Measurements from ENCODE around the gene ANKRD28.
"Not testable (repeated sequence)": the region's sequence is repeated elsewhere in the genome, so short reads cannot be mapped to it uniquely, and the experiment has no call there.

Gene ANKRD28

DNA sequence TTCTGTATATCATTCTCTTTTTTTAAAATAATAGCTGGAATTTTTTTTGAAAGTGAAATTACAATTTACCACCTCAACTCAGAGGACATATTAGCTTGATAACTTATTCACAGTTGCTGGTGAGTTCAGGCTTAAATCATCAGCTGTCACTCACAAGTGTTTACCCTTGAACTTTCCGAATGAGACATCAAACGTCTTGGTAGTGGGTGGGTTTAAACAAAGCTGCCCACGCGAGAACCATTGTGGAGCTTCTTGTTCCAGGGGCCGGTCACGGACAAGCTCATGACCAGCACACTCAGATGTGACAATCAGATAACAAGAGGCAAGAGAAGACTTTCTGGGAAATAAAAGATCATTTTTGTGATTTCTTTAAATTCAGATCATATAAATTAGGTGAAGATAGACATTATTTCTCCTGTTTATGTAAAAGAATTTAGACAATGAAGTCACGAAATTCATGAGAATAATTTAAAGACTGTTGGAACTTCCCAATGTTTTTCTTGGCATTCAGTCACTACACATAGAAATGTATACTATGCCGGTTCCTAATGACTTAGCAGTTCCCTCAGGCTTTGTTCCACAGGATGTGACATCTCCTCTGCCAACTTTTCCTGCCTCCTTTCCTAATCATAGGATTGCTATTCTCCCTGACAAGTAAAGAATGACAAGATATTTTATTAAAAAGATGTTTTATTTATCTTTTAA is 167.0 kb downstream of the ANKRD28 start:
- H3K4me3 ChIP-seq (ENCODE audit: low read depth, low read length) = peak overlapping the region; percentile 39
- no peak for TF ChIP-seq CTCF (conservative IDR thresholded peaks at IDR 0.05; ENCODE audit: low read depth, low read length)
- DNase-seq (ENCODE audit: low read depth) = peak; percentile 62

GRCh38 chr3:15629860-15630597 is 167.8 kb downstream of the ANKRD28 start:
- peak overlapping the region; percentile 39 for H3K4me3 ChIP-seq (ENCODE audit: low read depth, low read length)
- peak; percentile 75 for TF ChIP-seq CTCF (conservative IDR thresholded peaks at IDR 0.05; ENCODE audit: low read depth, low read length)
- DNase-seq (ENCODE audit: low read depth) = peak; percentile 94

DNA sequence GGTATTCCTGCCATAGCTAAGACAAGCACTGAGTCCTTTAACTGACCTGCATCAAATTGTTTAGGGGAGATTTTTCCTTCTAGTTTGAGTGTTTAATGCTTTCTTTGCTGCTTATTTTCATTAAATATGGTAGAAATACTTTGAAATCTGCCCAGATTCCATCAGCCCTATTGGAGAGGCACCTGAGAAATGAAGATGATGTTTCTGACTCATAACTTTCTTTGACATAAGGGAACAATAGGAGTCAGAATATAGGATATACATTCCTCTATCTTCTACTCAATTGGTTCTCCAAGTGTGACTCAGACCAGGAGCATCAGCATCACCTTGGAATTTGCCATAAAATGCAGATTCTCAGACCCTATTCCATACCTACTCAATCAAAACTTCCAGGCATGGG is 168.8 kb downstream of the ANKRD28 start:
- no peak for TF ChIP-seq CTCF (conservative IDR thresholded peaks at IDR 0.05; ENCODE audit: low read depth, low read length)
- DNase-seq (ENCODE audit: low read depth) = no peak
- no peak overlapping the region for H3K4me3 ChIP-seq (ENCODE audit: low read depth, low read length)

DNA sequence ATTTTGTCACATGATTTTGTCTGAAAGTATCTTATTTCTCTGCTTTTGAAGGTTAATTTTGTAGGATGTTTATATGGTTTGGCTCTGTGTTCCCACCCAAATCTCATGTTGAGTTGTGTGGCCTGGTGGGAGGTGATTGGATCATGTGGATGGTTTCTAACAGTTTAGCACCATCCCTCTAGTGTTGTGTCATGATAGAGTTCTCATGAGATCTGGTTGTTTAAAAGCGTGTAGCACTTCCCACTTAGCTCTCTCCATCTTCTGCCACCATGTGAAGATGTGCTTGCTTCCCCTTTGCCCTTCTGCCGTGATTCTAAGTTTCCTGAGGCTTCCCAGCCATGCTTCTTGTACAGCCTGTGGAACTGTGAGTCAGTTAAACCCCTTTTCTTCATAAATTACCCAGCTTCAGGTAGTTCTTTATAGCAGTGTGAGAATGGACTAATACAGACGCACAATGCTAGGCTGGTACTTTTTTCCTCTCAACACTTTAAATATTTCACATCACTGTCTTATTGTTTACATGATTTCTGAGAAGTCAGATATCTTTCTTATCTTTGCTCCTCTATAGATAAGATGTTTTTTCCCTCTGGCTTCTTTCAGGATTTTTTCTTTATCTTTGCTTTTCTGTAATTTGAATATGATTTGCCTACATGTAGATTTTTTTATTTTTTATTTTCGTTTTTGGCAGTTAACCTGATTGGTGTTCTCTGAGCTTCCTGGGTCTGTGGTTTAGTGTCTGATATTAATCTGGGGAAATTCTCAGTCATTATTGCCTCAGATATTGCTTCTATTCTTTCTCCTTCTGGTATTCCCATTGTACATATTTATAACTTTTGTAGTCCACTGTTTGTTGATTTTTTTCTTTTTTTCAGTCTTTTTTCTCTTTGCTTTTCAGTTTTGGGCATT is 174.0 kb downstream of the ANKRD28 start:
- DNase-seq (ENCODE audit: low read depth) = no peak
- H3K4me3 ChIP-seq (ENCODE audit: low read depth, low read length) = no peak overlapping the region
- TF ChIP-seq CTCF (conservative IDR thresholded peaks at IDR 0.05; ENCODE audit: low read depth, low read length) = no peak

DNA sequence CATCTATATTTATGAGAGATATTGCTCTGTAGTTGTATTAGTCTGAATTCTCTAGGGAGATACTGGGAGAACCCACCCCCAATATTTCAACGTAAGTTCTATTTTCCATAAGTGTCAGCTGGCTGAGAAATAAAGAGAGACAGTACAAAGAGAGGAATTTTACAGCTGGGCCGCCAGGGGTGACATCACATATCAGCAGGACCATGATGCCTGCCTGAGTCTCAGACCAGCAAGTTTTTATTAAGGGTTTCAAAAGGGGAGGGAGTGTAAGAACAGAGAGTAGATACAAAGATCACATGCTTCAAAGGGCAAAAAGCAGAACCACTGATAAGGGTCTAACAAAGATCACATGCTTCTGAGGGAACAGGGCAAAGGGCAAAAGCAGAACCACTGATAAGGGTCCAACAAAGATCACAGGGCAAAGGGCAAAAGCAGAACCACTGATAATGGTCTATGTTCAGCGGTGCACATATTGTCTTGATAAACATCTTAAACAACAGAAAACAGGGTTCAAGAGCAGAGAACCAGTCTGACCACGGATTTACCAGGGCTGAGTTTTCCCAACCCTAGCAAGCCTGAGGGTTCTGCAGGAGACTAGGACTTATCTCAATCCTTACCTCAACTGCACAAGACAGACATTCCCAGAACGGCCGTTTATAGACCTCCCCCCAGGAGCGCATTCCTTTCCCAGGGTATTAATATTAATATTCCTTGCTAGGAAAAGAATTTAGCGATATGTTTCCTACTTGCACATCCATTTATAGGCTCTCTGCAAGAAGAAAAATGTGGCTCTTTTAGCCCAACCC is 177.9 kb downstream of the ANKRD28 start:
- not testable (repeated sequence) for DNase-seq (ENCODE audit: low read depth); H3K4me3 ChIP-seq (ENCODE audit: low read depth, low read length)
